TTC549 (cell line): ENCODE measurements around the gene RCC2.
"Not testable (repeated sequence)": the region's sequence is repeated elsewhere in the genome, so short reads cannot be mapped to it uniquely, and the experiment has no call there.

Source experiments
- FAIRE-seq: peaks from 2 replicates; lab custom pipeline; 2012; peaks lifted over from hg19 to GRCh38; lab: Jason Lieb, UNC

The RCC2 gene

GRCh38 chr1:17439250-17440073 lies at the start of gene RCC2:
Gene RCC2 (minus strand): TSS chr1:17439677. CDS start chr1:17438514, 1,163 bp downstream.
- no peak for FAIRE-seq

DNA sequence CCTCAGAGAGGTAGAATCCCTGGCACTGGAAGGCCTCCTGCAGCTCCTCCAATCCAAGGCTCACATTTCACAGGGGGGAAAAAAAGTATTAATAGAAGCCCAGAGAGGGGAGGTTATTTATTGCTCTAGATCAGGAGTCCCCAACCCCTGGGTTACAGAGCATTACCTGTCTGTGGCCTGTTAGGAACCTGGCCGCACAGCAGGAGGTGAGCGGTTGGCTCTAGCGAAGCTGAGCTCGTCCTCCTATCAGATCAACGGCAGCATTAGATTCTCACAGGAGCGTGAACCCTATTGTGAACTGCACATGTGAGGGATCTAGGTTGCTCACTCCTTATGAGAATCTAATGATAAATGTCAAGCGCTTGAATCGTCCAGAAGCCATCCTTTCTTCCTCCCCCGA lies 46.8 kb upstream of the RCC2 start:
- no peak for FAIRE-seq

GRCh38 chr1:17485281-17485680 lies 45.8 kb upstream of the RCC2 start:
- no peak for FAIRE-seq

GRCh38 chr1:17481981-17482380 lies 42.5 kb upstream of the RCC2 start:
- not testable (repeated sequence) for FAIRE-seq

- no peak for FAIRE-seq
Observed at GRCh38 chr1:17480846-17481245, 41.4 kb upstream of the RCC2 start.

DNA sequence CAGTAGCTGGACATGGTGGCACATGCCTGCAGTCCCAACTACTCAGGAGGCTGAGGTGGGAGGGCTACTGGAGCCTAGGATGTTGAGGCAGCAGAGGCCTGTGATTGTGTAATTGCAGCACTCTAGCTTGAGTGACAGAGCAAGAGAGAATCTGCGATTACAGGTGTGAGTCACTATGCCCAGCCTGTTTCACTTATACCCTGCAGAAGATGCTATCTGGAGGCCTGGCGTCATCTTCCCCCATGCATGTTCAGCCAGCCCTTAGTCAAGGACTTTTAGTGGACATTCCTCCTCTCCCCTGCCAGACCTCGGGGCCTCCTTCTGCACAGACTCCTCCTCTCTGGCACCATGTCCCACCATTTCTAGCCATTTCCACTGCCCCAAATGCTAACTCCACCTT lies 36.3 kb upstream of the RCC2 start:
- no peak for FAIRE-seq

- FAIRE-seq: not testable (repeated sequence)
Observed at GRCh38 chr1:17474836-17475555, 35.5 kb upstream of the RCC2 start.

- FAIRE-seq: no peak
Observed at GRCh38 chr1:17472814-17473213, 33.3 kb upstream of the RCC2 start.

GRCh38 chr1:17471393-17471792 lies 31.9 kb upstream of the RCC2 start:
- FAIRE-seq: no peak

DNA sequence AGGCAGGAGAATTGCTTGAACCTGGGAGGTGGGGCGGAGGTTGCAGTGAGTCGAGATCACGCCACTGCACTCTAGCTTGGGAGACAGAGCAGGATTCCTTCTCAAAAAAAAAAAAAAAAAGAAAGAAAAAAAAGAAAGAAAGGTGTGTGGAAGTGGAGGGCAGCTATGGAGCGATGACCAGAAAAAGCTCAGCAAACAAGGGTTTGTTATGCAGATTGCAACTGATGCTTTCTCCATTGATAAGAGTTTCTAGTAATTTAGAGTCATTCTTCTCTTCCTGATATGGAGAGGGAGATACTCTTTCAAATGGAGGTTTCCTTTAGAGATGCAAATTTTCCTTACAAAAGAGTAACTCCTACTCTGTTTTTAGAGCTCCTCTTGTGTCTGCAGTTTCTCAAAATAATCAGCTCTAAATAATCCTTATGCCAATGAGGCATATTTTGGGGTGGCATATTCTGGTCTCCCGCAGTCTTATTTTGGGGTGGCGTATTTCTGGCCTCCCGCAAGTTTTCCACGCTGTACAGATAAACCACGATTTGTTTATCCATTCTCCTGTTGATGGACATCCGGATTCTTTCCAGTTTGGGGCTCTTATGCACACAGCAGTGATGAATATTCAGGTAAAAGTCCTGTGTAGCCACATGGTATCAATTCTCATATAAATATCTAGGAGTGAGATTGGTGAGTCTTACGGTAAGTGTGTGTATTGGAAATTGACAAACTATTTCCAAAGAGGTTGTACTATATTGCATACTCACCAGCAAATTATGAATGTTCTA lies 30.7 kb upstream of the RCC2 start:
- FAIRE-seq: no peak

GRCh38 chr1:17468357-17469265 lies 29.1 kb upstream of the RCC2 start:
- not testable (repeated sequence) for FAIRE-seq

DNA sequence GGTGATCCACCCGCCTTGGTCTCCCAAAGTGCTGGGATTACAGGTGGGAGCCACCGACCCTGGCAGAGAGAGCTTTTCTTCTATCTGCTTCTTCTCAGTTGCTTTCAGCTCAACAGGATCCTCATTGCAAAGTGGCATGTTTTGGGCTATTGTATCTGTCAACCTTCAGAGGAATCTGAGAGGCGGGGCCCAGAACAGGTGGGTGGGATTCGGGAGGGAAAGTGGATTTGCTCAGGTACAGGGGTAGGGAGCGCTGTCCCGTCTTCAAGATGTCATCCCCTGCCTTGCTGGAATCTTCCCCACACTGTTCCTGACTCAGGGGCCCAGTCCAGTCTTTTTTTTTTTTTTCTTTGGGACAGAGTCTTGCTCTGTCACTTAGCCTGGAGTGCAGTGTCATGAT lies 26.9 kb upstream of the RCC2 start:
- no peak for FAIRE-seq

GRCh38 chr1:17465228-17465627 lies 25.8 kb upstream of the RCC2 start:
- FAIRE-seq: no peak

DNA sequence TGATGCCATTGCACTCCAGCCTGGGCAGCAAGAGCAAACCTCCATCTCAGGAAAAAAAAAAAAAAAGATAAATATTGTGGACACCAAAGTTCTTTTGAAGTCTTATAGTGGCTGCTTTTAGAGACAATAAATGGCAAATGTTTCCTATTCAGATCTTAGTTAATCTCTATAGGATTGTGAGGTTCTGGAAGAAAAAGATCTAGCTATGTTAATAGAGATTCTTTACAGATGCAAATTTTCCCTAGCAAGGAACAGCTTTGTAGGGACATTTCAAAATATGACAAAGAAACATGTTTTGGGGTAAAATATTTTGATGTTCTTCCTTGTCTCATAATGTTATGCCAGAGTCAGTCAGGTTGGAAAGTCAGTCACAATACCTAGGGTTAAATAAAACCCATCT lies 24.5 kb upstream of the RCC2 start:
- no peak for FAIRE-seq

DNA sequence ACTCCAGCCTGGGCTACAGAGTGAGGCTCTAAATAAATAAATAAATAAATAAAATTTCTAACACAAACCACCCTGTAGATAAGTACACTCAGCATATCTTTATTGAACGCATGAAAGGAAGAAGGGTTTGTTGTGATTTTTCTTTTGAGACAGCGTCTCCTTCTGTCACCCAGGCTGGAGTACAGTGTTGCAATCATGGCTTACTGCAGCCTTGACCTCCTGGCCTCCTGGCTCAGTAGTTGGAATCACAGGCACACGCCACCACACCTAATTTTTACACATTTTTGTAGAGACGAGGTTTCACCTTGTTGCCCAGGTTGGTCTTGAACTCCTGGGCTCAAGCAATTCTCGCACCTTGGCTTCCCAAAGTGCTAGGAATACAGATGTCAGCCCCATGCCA lies 23.2 kb upstream of the RCC2 start:
- no peak for FAIRE-seq

DNA sequence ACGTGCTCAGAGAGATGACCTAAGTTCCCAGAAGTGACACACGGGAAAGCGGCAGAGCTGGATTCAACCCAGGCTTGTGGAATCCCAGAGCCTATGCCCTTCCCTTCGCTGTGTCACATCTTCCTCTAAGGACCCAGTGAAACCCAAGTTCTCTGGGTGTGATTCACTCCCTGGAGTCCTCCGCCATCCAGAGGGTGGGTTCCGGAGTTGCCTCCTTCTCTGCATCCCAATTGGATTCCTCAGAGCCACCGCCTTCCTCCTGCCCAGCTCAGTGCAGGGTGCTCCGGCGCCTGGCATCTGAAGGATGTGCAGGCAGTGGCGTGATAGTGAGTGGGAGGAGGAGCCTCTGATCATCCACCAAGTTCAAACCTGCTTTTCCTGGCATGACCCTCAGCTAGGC lies 20.7 kb upstream of the RCC2 start:
- no peak for FAIRE-seq

DNA sequence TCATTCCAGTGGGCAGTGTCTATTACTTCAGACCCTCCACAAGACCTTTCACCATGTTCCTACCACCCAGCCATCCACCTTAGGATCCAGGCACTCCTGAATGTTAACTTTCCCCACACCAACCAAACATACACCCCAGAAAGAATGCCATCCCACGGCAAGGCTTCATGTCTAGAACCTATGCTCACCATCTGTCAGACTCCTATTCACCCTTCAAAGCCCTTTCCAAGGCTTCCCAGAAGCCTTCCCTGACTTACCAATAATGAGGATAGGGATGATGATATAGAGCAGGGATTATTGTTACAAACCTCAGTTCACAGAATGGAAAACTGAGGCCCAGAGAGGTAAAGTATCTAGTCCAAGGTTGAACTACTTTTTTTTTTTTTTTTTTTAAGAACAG lies 19.3 kb upstream of the RCC2 start:
- no peak for FAIRE-seq

GRCh38 chr1:17452686-17453085 lies 13.2 kb upstream of the RCC2 start:
- FAIRE-seq: no peak

DNA sequence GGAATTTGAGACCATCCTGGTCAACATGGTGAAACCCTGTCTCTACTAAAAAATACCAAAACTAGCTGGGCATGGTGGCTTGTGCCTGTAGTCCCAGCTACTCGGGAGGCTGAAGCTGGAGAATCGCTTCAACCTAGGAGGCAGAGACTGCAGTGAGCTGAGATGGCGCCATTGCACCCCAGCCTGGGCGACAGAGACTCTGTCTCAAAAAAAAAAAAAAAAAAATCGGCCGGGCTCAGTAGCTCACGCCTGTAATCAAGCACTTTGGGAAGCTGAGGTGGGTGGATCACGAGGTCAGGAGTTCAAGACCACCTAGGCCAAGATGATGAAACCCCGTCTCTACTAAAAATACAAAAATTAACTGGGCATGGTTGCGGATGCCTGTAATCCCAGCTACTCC lies 12.7 kb upstream of the RCC2 start:
- not testable (repeated sequence) for FAIRE-seq

DNA sequence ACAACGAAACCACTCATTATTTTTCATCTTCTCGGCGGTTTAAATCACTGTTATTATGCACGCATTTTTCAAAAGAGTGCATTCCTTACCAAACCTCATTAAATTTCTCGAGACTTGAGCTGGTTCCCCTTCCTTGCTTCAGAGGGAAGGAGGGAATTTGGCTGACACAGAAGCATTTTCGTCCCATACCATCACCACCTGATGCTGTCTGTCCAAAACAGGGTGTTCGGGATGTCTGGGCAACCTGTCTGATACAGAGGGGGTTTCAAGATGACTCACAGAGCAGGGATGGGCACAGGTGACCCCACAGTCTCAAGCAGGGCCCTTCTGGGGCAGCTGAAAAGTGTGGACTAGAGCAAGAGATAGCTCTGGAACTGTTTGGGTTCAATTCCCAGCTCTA lies 12.3 kb upstream of the RCC2 start:
- no peak for FAIRE-seq

- no peak for FAIRE-seq
Observed at GRCh38 chr1:17447501-17447992, 8.1 kb upstream of the RCC2 start.

DNA sequence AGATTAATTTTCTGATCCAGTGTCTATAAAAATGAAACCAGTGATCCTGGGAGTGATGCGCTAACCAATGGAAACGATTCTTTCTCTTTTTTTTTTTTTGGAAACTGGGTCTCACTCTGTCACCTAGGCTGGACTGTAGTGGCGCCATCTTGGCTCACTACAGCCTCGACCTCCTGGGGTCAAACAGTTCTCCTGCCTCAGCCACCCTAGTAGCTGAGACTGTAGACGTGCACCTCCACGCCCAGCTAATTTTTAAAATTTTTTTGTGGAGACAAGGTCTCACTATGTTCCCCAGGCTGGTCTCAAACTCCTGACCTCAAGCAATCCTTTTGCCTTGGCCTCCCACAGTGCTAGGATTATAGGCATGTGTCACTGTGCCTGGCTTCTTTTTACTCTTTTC lies 3.4 kb upstream of the RCC2 start:
- no peak for FAIRE-seq
